ENCODE data around the gene SOCS6.

The SOCS6 gene

GRCh38 chr18:70331456-70332097, 42.7 kb downstream of the SOCS6 start:
- Histone ChIP-seq H3K9me3 (ENCODE audit: insufficient read depth, low read length, severe bottlenecking) (peaks cover 4% of the 10 kb centered on the region), H2AFZ (ENCODE audit: low read depth, low read length) (no peak overlapping the region), H4K20me1 (ENCODE audit: insufficient read depth, low read length) (no peaks in the 10 kb centered on the region), H3K4me1 (ENCODE audit: insufficient read depth, low read length) (no peaks in the 10 kb centered on the region), H3K9ac (ENCODE audit: low read depth, low read length) (no peak overlapping the region), H3K36me3 (ENCODE audit: insufficient read depth, low read length) (no peaks in the 10 kb centered on the region), H3K27me3 (ENCODE audit: insufficient read depth, low read length, poor library complexity) (no peaks in the 10 kb centered on the region), H3K4me2 (ENCODE audit: insufficient read depth, low read length) (no peak overlapping the region), H3K79me2 (ENCODE audit: insufficient read depth, low read length) (no peaks in the 10 kb centered on the region), H3K4me3 (ENCODE audit: low read depth in 1 of 2, low read length in 2 of 2) (no peak overlapping the region), H3K27ac (ENCODE audit: low read length) (no peak overlapping the region)
- no peak for ATAC-seq (ENCODE audit: insufficient read depth, low read depth)
- TF ChIP-seq, protein P1, sequence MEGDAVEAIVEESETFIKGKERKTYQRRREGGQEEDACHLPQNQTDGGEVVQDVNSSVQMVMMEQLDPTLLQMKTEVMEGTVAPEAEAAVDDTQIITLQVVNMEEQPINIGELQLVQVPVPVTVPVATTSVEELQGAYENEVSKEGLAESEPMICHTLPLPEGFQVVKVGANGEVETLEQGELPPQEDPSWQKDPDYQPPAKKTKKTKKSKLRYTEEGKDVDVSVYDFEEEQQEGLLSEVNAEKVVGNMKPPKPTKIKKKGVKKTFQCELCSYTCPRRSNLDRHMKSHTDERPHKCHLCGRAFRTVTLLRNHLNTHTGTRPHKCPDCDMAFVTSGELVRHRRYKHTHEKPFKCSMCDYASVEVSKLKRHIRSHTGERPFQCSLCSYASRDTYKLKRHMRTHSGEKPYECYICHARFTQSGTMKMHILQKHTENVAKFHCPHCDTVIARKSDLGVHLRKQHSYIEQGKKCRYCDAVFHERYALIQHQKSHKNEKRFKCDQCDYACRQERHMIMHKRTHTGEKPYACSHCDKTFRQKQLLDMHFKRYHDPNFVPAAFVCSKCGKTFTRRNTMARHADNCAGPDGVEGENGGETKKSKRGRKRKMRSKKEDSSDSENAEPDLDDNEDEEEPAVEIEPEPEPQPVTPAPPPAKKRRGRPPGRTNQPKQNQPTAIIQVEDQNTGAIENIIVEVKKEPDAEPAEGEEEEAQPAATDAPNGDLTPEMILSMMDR (IDR thresholded peaks at IDR 0.05; ENCODE audit: borderline replicate concordance, extremely low read depth, low read length, poor library complexity, severe bottlenecking), result no peak
- no peak for TF ChIP-seq EZH2 (IDR thresholded peaks at IDR 0.05; ENCODE audit: borderline replicate concordance, low read depth, low read length, severe bottlenecking)
- DNase-seq, result no peak

- no peaks in the 10 kb centered on the region for H4K20me1 ChIP-seq (ENCODE audit: insufficient read depth, low read length)
- no peak overlapping the region for H3K4me2 ChIP-seq (ENCODE audit: insufficient read depth, low read length)
- no peaks in the 10 kb centered on the region for H3K4me1 ChIP-seq (ENCODE audit: insufficient read depth, low read length)
- no peaks in the 10 kb centered on the region for H3K79me2 ChIP-seq (ENCODE audit: insufficient read depth, low read length)
- no peak overlapping the region for H3K4me3 ChIP-seq (ENCODE audit: low read depth in 1 of 2, low read length in 2 of 2)
- DNase-seq (no peak), ATAC-seq (ENCODE audit: insufficient read depth, low read depth) (no peak)
- H3K9me3 ChIP-seq (ENCODE audit: insufficient read depth, low read length, severe bottlenecking), result peaks cover 4% of the 10 kb centered on the region
- TF ChIP-seq, protein P1 (IDR thresholded peaks at IDR 0.05; ENCODE audit: borderline replicate concordance, extremely low read depth, low read length, poor library complexity, severe bottlenecking), result no peak
- TF ChIP-seq EZH2 (IDR thresholded peaks at IDR 0.05; ENCODE audit: borderline replicate concordance, low read depth, low read length, severe bottlenecking), result no peak
- no peak overlapping the region for H2AFZ ChIP-seq (ENCODE audit: low read depth, low read length)
- no peaks in the 10 kb centered on the region for H3K36me3 ChIP-seq (ENCODE audit: insufficient read depth, low read length)
- no peaks in the 10 kb centered on the region for H3K27me3 ChIP-seq (ENCODE audit: insufficient read depth, low read length, poor library complexity)
- no peak overlapping the region for H3K9ac ChIP-seq (ENCODE audit: low read depth, low read length)
- no peak overlapping the region for H3K27ac ChIP-seq (ENCODE audit: low read length)
Measured at GRCh38 chr18:70332694-70333093, 43.8 kb downstream of the SOCS6 start.

GRCh38 chr18:70333316-70333715, 44.5 kb downstream of the SOCS6 start:
- Histone ChIP-seq H3K27ac (ENCODE audit: low read length) (no peak overlapping the region), H3K9ac (ENCODE audit: low read depth, low read length) (no peak overlapping the region)

More at GRCh38 chr18:70333316-70333715, 44.5 kb downstream of the SOCS6 start:
- Histone ChIP-seq H3K4me2 (ENCODE audit: insufficient read depth, low read length) (no peak overlapping the region), H2AFZ (ENCODE audit: low read depth, low read length) (no peak overlapping the region), H3K4me3 (ENCODE audit: low read depth in 1 of 2, low read length in 2 of 2) (no peak overlapping the region), H3K4me1 (ENCODE audit: insufficient read depth, low read length) (no peaks in the 10 kb centered on the region), H3K79me2 (ENCODE audit: insufficient read depth, low read length) (no peaks in the 10 kb centered on the region), H3K9me3 (ENCODE audit: insufficient read depth, low read length, severe bottlenecking) (peaks cover 4% of the 10 kb centered on the region), H3K36me3 (ENCODE audit: insufficient read depth, low read length) (no peaks in the 10 kb centered on the region), H4K20me1 (ENCODE audit: insufficient read depth, low read length) (no peaks in the 10 kb centered on the region), H3K27me3 (ENCODE audit: insufficient read depth, low read length, poor library complexity) (no peaks in the 10 kb centered on the region)
- ATAC-seq (ENCODE audit: insufficient read depth, low read depth) (no peak), DNase-seq (no peak)
- TF ChIP-seq EZH2 (IDR thresholded peaks at IDR 0.05; ENCODE audit: borderline replicate concordance, low read depth, low read length, severe bottlenecking), result no peak
- TF ChIP-seq, protein P1 (IDR thresholded peaks at IDR 0.05; ENCODE audit: borderline replicate concordance, extremely low read depth, low read length, poor library complexity, severe bottlenecking), result no peak

Data from DND-41 (cell line).